Stomach (tissue), 9 donors: ENCODE results near the gene MMEL1. TPM values are rescaled to one million over a fixed set of nuclear protein-coding genes. Genes with fewer than 3 reads are reported as not detected.

Experiments used
- DNase-seq, 2 donors: peaks; one replicate each; pipeline versions ENCODE4 v3.0.0 to v3.0.0-alpha.2; 2013 to 2019
- H3K27ac ChIP-seq, 5 donors: fragments of 200-600 bp in 4 of 5; sonication (generic) in 4 of 5; one replicate each; pipeline ENCODE4 v1.5.1; 2013 to 2019; ENCODE audit warnings: mild to moderate bottlenecking in 1 of 5, moderate library complexity in 1 of 5
- H3K27me3 ChIP-seq, 3 donors: fragments of 200-600 bp; sonication (generic); one replicate each; pipeline ENCODE4 v1.5.1; 2017 to 2019; ENCODE audit warnings: mixed run types in 1 of 3
- H3K36me3 ChIP-seq, 4 donors: fragments of 200-600 bp; sonication (generic); 1 replicate in 3 of 4; 2 replicates in 1 of 4; pipeline ENCODE4 v1.5.1; 2016 to 2019
- H3K4me1 ChIP-seq, 4 donors: fragments of 200-600 bp; sonication (generic); one replicate each; pipeline ENCODE4 v1.5.1; 2016 to 2019
- H3K4me3 ChIP-seq, 4 donors: fragments of 200-600 bp; sonication (generic) in 3 of 4; one replicate each; pipeline ENCODE4 v1.5.1; 2016 to 2019; ENCODE audit warnings: mild to moderate bottlenecking in 1 of 4
- H3K9me3 ChIP-seq, 4 donors: fragments of 200-600 bp; sonication (generic); one replicate each; pipeline ENCODE4 v1.5.1; 2016 to 2019
- CTCF ChIP-seq, 7 experiments: fragments of 450-650 bp in 4 of 7; fragments of 200-600 bp in 3 of 7; sonication (generic) in 3 of 7; IDR thresholded peaks; one replicate each; pipeline ENCODE4 v1.5.1; 2016 to 2019; ENCODE audit warnings: antibody characterized with exemption in 7 of 7, control low read depth in 2 of 7, mild to moderate bottlenecking in 1 of 7
- EP300 ChIP-seq: sonication (generic); formaldehyde crosslinking; IDR thresholded peaks from one replicate; pipeline ENCODE4 v1.6.1; 2017; ENCODE audit warnings: antibody characterized with exemption
- POLR2A ChIP-seq, 4 donors: fragments of 450-650 bp; IDR thresholded peaks; one replicate each; pipeline ENCODE4 v1.6.1; 2016; ENCODE audit warnings: antibody characterized with exemption in 4 of 4, control low read depth in 2 of 4, mild to moderate bottlenecking in 1 of 4, moderate library complexity in 1 of 4
- POLR2AphosphoS5 ChIP-seq, 3 donors: sonication (generic); formaldehyde crosslinking; IDR thresholded peaks; one replicate each; pipeline ENCODE4 v1.6.1; 2016; ENCODE audit warnings: antibody characterized with exemption in 3 of 3
- WGBS, 5 donors: extraction: QIAGEN DNeasy Blood & Tissue Kit in 3 of 5; methylation state at CpG; one replicate each; pipeline versions ENCODE4 v1.1.5 to v1.1.7; 2013 to 2018; 5-methylcytosine and 5-hydroxymethylcytosine counted together
- intact Hi-C: fragments of 100-400 bp; cut with DNase I; formaldehyde crosslinking; loops from one replicate; pipeline ENCODE4 v1.15.1; 2023; ENCODE audit warnings: low total_unique reads
- polyA plus RNA-seq, 3 donors: library from polyadenylated mRNA; stranded (reverse); fragments of 200-250 nt; gene quantifications; one replicate each; pipeline ENCODE4 v1.2.3, GENCODE V29; 2013
- total RNA-seq, 5 donors: library from RNA; depleted of rRNA; stranded (reverse); fragments of >200 nt; gene quantifications; one replicate each; pipeline versions ENCODE4 v1.1.0 to v1.2.3, GENCODE V29; 2014 to 2016
- donor health status: healthy with polysubstance abuse.
- donor health status: Bipolar disorder and iron deficiency.
- donor health status: healthy.

Gene MMEL1
- total and polyA plus RNA-seq, 8 donors = 1.3 to 190 (median 23.6) TPM

- H3K27ac ChIP-seq = no peak overlapping the region
- H3K4me3 ChIP-seq = no peak overlapping the region
- DNase-seq = no peak
- H3K9me3 ChIP-seq = peaks cover 0 to 2% (median 0%) of the 10 kb centered on the region in 4 donors
- peaks cover 11 to 76% (median 46%) of the 10 kb centered on the region in 3 donors for H3K27me3 ChIP-seq
- 82 to 93% (median 86%) methylated on average over 13 of the region's 13 CpGs for WGBS, 5 donors
- intact Hi-C loops = no loop called here
- H3K4me1 ChIP-seq = peaks cover 0 to 15% (median 14%) of the 10 kb centered on the region in 4 donors
- TF ChIP-seq EP300 (no peak), POLR2AphosphoS5 (IDR thresholded peaks at IDR 0.05) (no peak), POLR2A (IDR thresholded peaks at IDR 0.05) (no peak), CTCF (IDR thresholded peaks at IDR 0.05) (no peak)
- H3K36me3 ChIP-seq = no peaks in the 10 kb centered on the region
Observed at GRCh38 chr1:2624735-2625300, 8.0 kb downstream of the MMEL1 start.

- intact Hi-C loops = no loop called here
- Histone ChIP-seq H3K36me3 (no peaks in the 10 kb centered on the region), H3K9me3 (peaks cover 0 to 2% (median 0%) of the 10 kb centered on the region in 4 donors), H3K27me3 (peaks cover 2 to 65% (median 35%) of the 10 kb centered on the region in 3 donors), H3K4me1 (peaks cover 0 to 9% (median 8%) of the 10 kb centered on the region in 4 donors), H3K4me3 (no peak overlapping the region), H3K27ac (no peak overlapping the region)
- DNase-seq = no peak
- TF ChIP-seq EP300 (no peak), POLR2A (IDR thresholded peaks at IDR 0.05) (no peak), POLR2AphosphoS5 (IDR thresholded peaks at IDR 0.05) (no peak), CTCF (IDR thresholded peaks at IDR 0.05) (no peak)
- 71 to 83% (median 76%) methylated on average over 12 of the region's 12 CpGs for WGBS, 5 donors
Observed at GRCh38 chr1:2623571-2624337, 9.1 kb downstream of the MMEL1 start.

- no peak for DNase-seq
Observed at GRCh38 chr1:2617971-2618470, 14.8 kb downstream of the MMEL1 start.

More at GRCh38 chr1:2617971-2618470, 14.8 kb downstream of the MMEL1 start:
- Histone ChIP-seq H3K9me3 (peaks cover 0 to 36% (median 30%) of the 10 kb centered on the region in 4 donors), H3K27ac (no peak overlapping the region), H3K36me3 (no peaks in the 10 kb centered on the region), H3K4me1 (no peaks in the 10 kb centered on the region), H3K4me3 (no peak overlapping the region), H3K27me3 (peaks cover 0 to 28% (median 5%) of the 10 kb centered on the region in 3 donors)
- TF ChIP-seq POLR2AphosphoS5 (IDR thresholded peaks at IDR 0.05) = no peak
- TF ChIP-seq CTCF (IDR thresholded peaks at IDR 0.05) = no peak
- TF ChIP-seq EP300 = no peak
- TF ChIP-seq POLR2A (IDR thresholded peaks at IDR 0.05) = no peak
- intact Hi-C loops = loop anchor here (10.0 kb wide), 1 partner anchor 183 kb away; no protein-coding TSS in a partner anchor
- 0 to 14% (median 4%) methylated on average over 1 of the region's 1 CpG for WGBS, 5 donors
